H9 (cell line): Measurements from ENCODE around the gene CCNC. TPM values are rescaled to one million over a fixed set of nuclear protein-coding genes. Genes with fewer than 3 reads are reported as not detected.
A peak's percentile ranks its signal among the peaks of the same experiment; 100 is the strongest.

ENCODE experiments used
- DNase-seq: peaks from one replicate; pipeline ENCODE4 v3.0.0-alpha.2; 2017
- H2AFZ ChIP-seq: one replicate; pipeline ENCODE4 v1.6.1; 2013; ENCODE audit warnings: mild to moderate bottlenecking, low read length, control low read depth, moderate library complexity
- H2AK5ac ChIP-seq: 2 replicates; pipeline ENCODE4 v1.6.1; 2013; ENCODE audit warnings: low read length, control low read depth, mixed read lengths; ENCODE audit not compliant: insufficient read length
- H2BK120ac ChIP-seq: one replicate; pipeline ENCODE4 v1.6.1; 2013; ENCODE audit warnings: low read depth, mild to moderate bottlenecking, low read length, control low read depth, inconsistent platforms; ENCODE audit not compliant: poor library complexity, severe bottlenecking
- H2BK12ac ChIP-seq: 2 replicates; pipeline ENCODE4 v1.6.1; 2013; ENCODE audit warnings: low read length, control low read depth, mixed read lengths, low read depth; ENCODE audit not compliant: insufficient read length
- H2BK15ac ChIP-seq: 2 replicates; pipeline ENCODE4 v1.6.1; 2013; ENCODE audit warnings: low read depth, low read length, control low read depth
- H2BK20ac ChIP-seq: one replicate; pipeline ENCODE4 v1.6.1; 2013; ENCODE audit warnings: low read depth, mild to moderate bottlenecking, low read length, control low read depth, inconsistent platforms; ENCODE audit not compliant: poor library complexity, severe bottlenecking
- H2BK5ac ChIP-seq: 2 replicates; pipeline ENCODE4 v1.6.1; 2013; ENCODE audit warnings: low read length, control low read depth, mixed read lengths; ENCODE audit not compliant: insufficient read length
- H3K14ac ChIP-seq: 2 replicates; pipeline ENCODE4 v1.6.1; 2013; ENCODE audit warnings: low read length, control low read depth; ENCODE audit not compliant: insufficient read depth
- H3K18ac ChIP-seq: 2 replicates; pipeline ENCODE4 v1.6.1; 2013; ENCODE audit warnings: low read depth, mild to moderate bottlenecking, mixed read lengths, low read length, control low read depth; ENCODE audit not compliant: insufficient read length
- H3K23ac ChIP-seq: 2 replicates; pipeline ENCODE4 v1.6.1; 2013; ENCODE audit warnings: low read length, control low read depth, mixed read lengths, low read depth; ENCODE audit not compliant: insufficient read length
- H3K23me2 ChIP-seq: 2 replicates; pipeline ENCODE4 v1.6.1; 2013; ENCODE audit warnings: low read depth, mild to moderate bottlenecking, mixed read lengths, low read length, control low read depth; ENCODE audit not compliant: insufficient read length, poor library complexity, severe bottlenecking
- H3K27ac ChIP-seq: 2 replicates; pipeline ENCODE4 v1.5.1; 2013; ENCODE audit warnings: low read length, control low read depth, mixed read lengths, low read depth; ENCODE audit not compliant: insufficient read length
- H3K27me3 ChIP-seq: 2 replicates; pipeline ENCODE4 v1.6.1; 2013; ENCODE audit warnings: low read length, control low read depth, inconsistent platforms; ENCODE audit not compliant: insufficient read depth
- H3K4ac ChIP-seq: 2 replicates; pipeline ENCODE4 v1.6.1; 2013; ENCODE audit warnings: low read depth, mild to moderate bottlenecking, control low read depth, inconsistent platforms, low read length, moderate library complexity
- H3K4me1 ChIP-seq: 2 replicates; pipeline ENCODE4 v1.6.1; 2013; ENCODE audit warnings: low read length, control low read depth, inconsistent platforms; ENCODE audit not compliant: insufficient read depth
- H3K4me2 ChIP-seq: 2 replicates; pipeline ENCODE4 v1.6.1; 2013; ENCODE audit warnings: low read length, control low read depth, mixed read lengths; ENCODE audit not compliant: insufficient read length, insufficient read depth
- H3K56ac ChIP-seq: 2 replicates; pipeline ENCODE4 v1.6.1; 2013; ENCODE audit warnings: low read depth, mild to moderate bottlenecking, mixed read lengths, low read length, control low read depth; ENCODE audit not compliant: insufficient read length
- H3K79me1 ChIP-seq: 2 replicates; pipeline ENCODE4 v1.6.1; 2013; ENCODE audit warnings: low read depth, mild to moderate bottlenecking, moderate library complexity, low read length, control low read depth, inconsistent platforms; ENCODE audit not compliant: insufficient read depth, poor library complexity, severe bottlenecking
- H3K79me2 ChIP-seq: 2 replicates; pipeline ENCODE4 v1.6.1; 2013; ENCODE audit warnings: low read length, control low read depth, inconsistent platforms; ENCODE audit not compliant: insufficient read depth
- H3K9ac ChIP-seq: 2 replicates; pipeline ENCODE4 v1.6.1; 2013; ENCODE audit warnings: low read length, control low read depth, mixed read lengths; ENCODE audit not compliant: insufficient read length; ENCODE audit errors: extremely low read depth
- H3K9me3 ChIP-seq: one replicate; pipeline ENCODE4 v1.6.1; 2013; ENCODE audit warnings: low read depth, low read length, inconsistent platforms; ENCODE audit not compliant: control insufficient read depth
- H3T11ph ChIP-seq: one replicate; pipeline ENCODE4 v1.6.1; 2013; ENCODE audit warnings: mild to moderate bottlenecking, low read length, control low read depth, inconsistent platforms
- H4K20me1 ChIP-seq: one replicate; pipeline ENCODE4 v1.6.1; 2013; ENCODE audit not compliant: control insufficient read depth, insufficient read length, insufficient read depth
- H4K5ac ChIP-seq: 2 replicates; pipeline ENCODE4 v1.6.1; 2013; ENCODE audit warnings: low read depth, mild to moderate bottlenecking, mixed read lengths, low read length, control low read depth; ENCODE audit not compliant: insufficient read length
- H4K8ac ChIP-seq: replicated peaks from 2 replicates; pipeline ENCODE4 v1.6.1; 2013; ENCODE audit warnings: low read length, control low read depth, mixed read lengths, low read depth; ENCODE audit not compliant: insufficient read length
- H4K91ac ChIP-seq: 2 replicates; pipeline ENCODE4 v1.6.1; 2013; ENCODE audit warnings: low read depth, mild to moderate bottlenecking, moderate library complexity, mixed read lengths, low read length, control low read depth; ENCODE audit not compliant: insufficient read length
- H3K27ac Mint-ChIP-seq, 3 experiments: 2 replicates in 2 of 3; 3 replicates in 1 of 3; pipeline ENCODE4 v1.8.0; 2020 to 2021; ENCODE audit warnings: mixed read lengths in 3 of 3, mild to moderate bottlenecking in 1 of 3, moderate library complexity in 1 of 3
- H3K27me3 Mint-ChIP-seq: 2 replicates; pipeline ENCODE4 v1.8.0; 2021; ENCODE audit warnings: low read depth, mild to moderate bottlenecking, moderate library complexity, mixed read lengths
- H3K36me3 Mint-ChIP-seq, 3 experiments: 2 replicates in 2 of 3; 3 replicates in 1 of 3; pipeline ENCODE4 v1.8.0; 2020 to 2021; ENCODE audit warnings: low read depth in 3 of 3, mixed read lengths in 3 of 3; ENCODE audit not compliant: insufficient read depth in 1 of 3
- H3K4me1 Mint-ChIP-seq, 2 experiments: 2 replicates each; pipeline ENCODE4 v1.8.0; 2020; ENCODE audit warnings: mixed read lengths in 2 of 2
- H3K4me3 Mint-ChIP-seq, 2 experiments: 2 replicates in 1 of 2; 3 replicates in 1 of 2; pipeline ENCODE4 v1.8.0; 2020 to 2021; ENCODE audit warnings: mild to moderate bottlenecking in 2 of 2, mixed read lengths in 2 of 2, moderate library complexity in 1 of 2
- H3K9me3 Mint-ChIP-seq, 2 experiments: 2 replicates in 1 of 2; 3 replicates in 1 of 2; pipeline ENCODE4 v1.8.0; 2020; ENCODE audit warnings: mild to moderate bottlenecking in 2 of 2, mixed read lengths in 2 of 2, moderate library complexity in 1 of 2
- WGBS: extraction: QIAGEN DNeasy Blood & Tissue Kit; methylation state at CpG from one replicate; pipeline ENCODE4 v1.1.7; 2013; ENCODE audit warnings: missing lambda C conversion rate, low lambda C conversion rate, mixed read lengths; ENCODE audit not compliant: insufficient read length; ENCODE audit errors: extremely low coverage; 5-methylcytosine and 5-hydroxymethylcytosine counted together
- total RNA-seq: library from RNA; stranded (reverse); gene quantifications from 2 replicates; pipeline ENCODE4 v1.2.1, GENCODE V29; 2021
- TF ChIP-seq, protein P1 (sequence below): fragments of 200-600 bp; sonication (generic); conservative IDR thresholded peaks from 3 replicates; pipeline ENCODE4 v1.8.0; 2021; ENCODE audit warnings: antibody characterized with exemption, mild to moderate bottlenecking

CCNC gene
- total RNA-seq, 1 experiment from 2014 or later = 112 TPM

DNA sequence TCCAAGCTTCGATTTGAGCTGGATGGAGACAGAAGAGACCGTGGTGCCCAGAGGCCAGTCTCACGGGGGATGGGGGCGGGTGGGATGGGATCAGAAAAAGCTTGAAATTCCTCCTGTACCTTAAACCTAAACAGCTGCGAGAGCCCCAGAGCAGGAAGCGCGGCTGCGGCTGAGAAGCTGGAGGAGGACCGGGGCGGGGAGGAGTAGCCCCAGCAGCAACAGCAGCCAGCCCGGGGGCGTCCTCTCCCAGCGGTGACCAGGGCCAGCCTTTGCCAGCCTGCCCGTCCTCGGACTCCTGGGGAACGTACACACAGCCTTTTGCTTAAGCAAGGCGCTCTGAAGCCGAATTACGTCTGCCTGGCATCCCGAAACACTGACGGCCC is 20.8 kb upstream of the CCNC start:
- Histone ChIP-seq H3K23ac (no peak overlapping the region), H3K9ac (no peak overlapping the region), H3K14ac (no peak overlapping the region), H4K20me1 (no peaks in the 10 kb centered on the region), H3K4me2 (peak overlapping the region; percentile 39), H4K5ac (no peak overlapping the region), H2BK120ac (no peak overlapping the region), H3K4ac (no peak overlapping the region), H3K23me2 (peaks cover 6% of the 10 kb centered on the region), H2AFZ (no peak overlapping the region), H2BK15ac (no peak overlapping the region), H2AK5ac (no peak overlapping the region), H2BK12ac (no peak overlapping the region), H2BK20ac (no peak overlapping the region), H3K56ac (no peak overlapping the region), H3K9me3 (no peaks in the 10 kb centered on the region), H3K27me3 (peaks cover 77% of the 10 kb centered on the region), H3K4me1 (no peaks in the 10 kb centered on the region), H3K18ac (no peak overlapping the region), H3K27ac (no peak overlapping the region), H4K8ac (no peak overlapping the region), H4K91ac (no peak overlapping the region), H3K79me2 (no peaks in the 10 kb centered on the region), H3K79me1 (no peaks in the 10 kb centered on the region), H3T11ph (no peak overlapping the region), H2BK5ac (no peak overlapping the region)
- WGBS = no CpG with 5 or more reads among the region's 21 CpGs
- H3K4me3 Mint-ChIP-seq = peak overlapping the region; percentile 66 to 82
- H3K27ac Mint-ChIP-seq = no peak overlapping the region
- peaks cover 2 to 5% of the 10 kb centered on the region in 2 experiments; a peak in 1 of 5 replicates for H3K9me3 Mint-ChIP-seq
- no peaks in the 10 kb centered on the region for H3K36me3 Mint-ChIP-seq
- TF ChIP-seq, protein P1, sequence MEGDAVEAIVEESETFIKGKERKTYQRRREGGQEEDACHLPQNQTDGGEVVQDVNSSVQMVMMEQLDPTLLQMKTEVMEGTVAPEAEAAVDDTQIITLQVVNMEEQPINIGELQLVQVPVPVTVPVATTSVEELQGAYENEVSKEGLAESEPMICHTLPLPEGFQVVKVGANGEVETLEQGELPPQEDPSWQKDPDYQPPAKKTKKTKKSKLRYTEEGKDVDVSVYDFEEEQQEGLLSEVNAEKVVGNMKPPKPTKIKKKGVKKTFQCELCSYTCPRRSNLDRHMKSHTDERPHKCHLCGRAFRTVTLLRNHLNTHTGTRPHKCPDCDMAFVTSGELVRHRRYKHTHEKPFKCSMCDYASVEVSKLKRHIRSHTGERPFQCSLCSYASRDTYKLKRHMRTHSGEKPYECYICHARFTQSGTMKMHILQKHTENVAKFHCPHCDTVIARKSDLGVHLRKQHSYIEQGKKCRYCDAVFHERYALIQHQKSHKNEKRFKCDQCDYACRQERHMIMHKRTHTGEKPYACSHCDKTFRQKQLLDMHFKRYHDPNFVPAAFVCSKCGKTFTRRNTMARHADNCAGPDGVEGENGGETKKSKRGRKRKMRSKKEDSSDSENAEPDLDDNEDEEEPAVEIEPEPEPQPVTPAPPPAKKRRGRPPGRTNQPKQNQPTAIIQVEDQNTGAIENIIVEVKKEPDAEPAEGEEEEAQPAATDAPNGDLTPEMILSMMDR = no peak
- H3K27me3 Mint-ChIP-seq = peaks cover 92% of the 10 kb centered on the region
- DNase-seq = peak; percentile 51
- peaks cover 12 to 27% of the 10 kb centered on the region in 2 experiments for H3K4me1 Mint-ChIP-seq
